Measurements from ENCODE around the gene GPATCH1.
"Not testable (repeated sequence)": the region's sequence is repeated elsewhere in the genome, so short reads cannot be mapped to it uniquely, and the experiment has no call there.

The GPATCH1 gene

GRCh38 chr19:33125929-33126388 is 45.0 kb downstream of the GPATCH1 start (continued):
- TF ChIP-seq ZNF513 (tag by site-specific recombination; IDR thresholded peaks at IDR 0.05) (no peak), ZFP69B (tag by site-specific recombination; IDR thresholded peaks at IDR 0.05) (no peak), ZNF146 (tag by site-specific recombination; IDR thresholded peaks at IDR 0.05) (no peak)

- CTCF ChIA-PET, result interaction anchor here (0.6 to 15.4 kb wide), 29 partner anchors 8 to 1556 kb away, joined by 3 to 335 read pairs (median 4); partner anchors contain the start of genes CEP89 and FAAP24
Observed at GRCh38 chr19:33126712-33127111, 45.7 kb downstream of the GPATCH1 start.

GRCh38 chr19:33129901-33130300 is 48.9 kb downstream of the GPATCH1 start:
- H3K9me3 ChIP-seq (ENCODE audit: control insufficient read depth, insufficient read depth, low read depth, low read length), result no peaks in the 10 kb centered on the region
- ChIA-PET CTCF (interaction anchor here (0.6 to 15.4 kb wide), 7 partner anchors 8 to 154 kb away, joined by 3 to 335 read pairs (median 5); partner anchors contain the start of genes CEP89 and FAAP24), POLR2A (interaction anchor here (0.6 to 1.4 kb wide), 2 partner anchors 54 to 111 kb away, joined by 3 to 4 read pairs; no protein-coding TSS in a partner anchor)
- no peak overlapping the region; the same call in 1 of the 2 replicates for H3K27ac ChIP-seq (ENCODE audit: extremely low read depth, low read depth, low read length)
- no peak for TF ChIP-seq ZNF114 (tag by site-specific recombination; IDR thresholded peaks at IDR 0.05)
- TF ChIP-seq ZNF510 (tag by site-specific recombination; IDR thresholded peaks at IDR 0.05; ENCODE audit: insufficient replicate concordance), result no peak
- no peak for TF ChIP-seq BCL11B (tag by site-specific recombination; IDR thresholded peaks at IDR 0.05; ENCODE audit: low read depth)
- no peak for TF ChIP-seq GLIS2 (tag by site-specific recombination; IDR thresholded peaks at IDR 0.05)
- TF ChIP-seq PRDM2 (tag by site-specific recombination; IDR thresholded peaks at IDR 0.05; ENCODE audit: borderline replicate concordance), result no peak
- no peak for TF ChIP-seq ZNF423 (tag by site-specific recombination; IDR thresholded peaks at IDR 0.05)
- TF ChIP-seq ZNF248 (tag by site-specific recombination; IDR thresholded peaks at IDR 0.05), result no peak
- TF ChIP-seq PRDM1 (tag by site-specific recombination; IDR thresholded peaks at IDR 0.05), result peak; percentile 82
- TF ChIP-seq ZSCAN30 (tag by site-specific recombination; IDR thresholded peaks at IDR 0.05), result no peak
- peaks cover 13% of the 10 kb centered on the region for H3K4me1 ChIP-seq (ENCODE audit: control insufficient read depth, insufficient read depth, low read length)
- H3K4me3 ChIP-seq (ENCODE audit: low read depth, low read length), result no peak overlapping the region
- peaks cover 32 to 76% of the 10 kb centered on the region in 2 experiments for H3K36me3 ChIP-seq (ENCODE audit: control insufficient read depth in 2 of 2, insufficient read depth in 1 of 2, low read length in 2 of 2)

More at GRCh38 chr19:33126712-33127111, 45.7 kb downstream of the GPATCH1 start:
- peak; percentile 92 for TF ChIP-seq ZNF121 (tag by site-specific recombination; IDR thresholded peaks at IDR 0.05)
- H3K36me3 ChIP-seq (ENCODE audit: control insufficient read depth in 2 of 2, insufficient read depth in 1 of 2, low read length in 2 of 2), result peaks cover 32 to 99% of the 10 kb centered on the region in 2 experiments
- H3K9me3 ChIP-seq (ENCODE audit: control insufficient read depth, insufficient read depth, low read depth, low read length); H3K4me1 ChIP-seq (ENCODE audit: control insufficient read depth, insufficient read depth, low read length); H3K27ac ChIP-seq (ENCODE audit: extremely low read depth, low read depth, low read length); H3K4me3 ChIP-seq (ENCODE audit: low read depth, low read length); POLR2A ChIA-PET: not testable (repeated sequence)
